Spleen (tissue), 7 donors: ENCODE measurements around the gene ZNF709.

Source experiments
- POLR2A ChIP-seq, 3 donors: fragments of 450-650 bp; IDR thresholded peaks; one replicate each; pipeline ENCODE4 v1.5.1; 2017; ENCODE audit warnings: antibody characterized with exemption in 3 of 3, mild to moderate bottlenecking in 1 of 3
- POLR2AphosphoS5 ChIP-seq, 3 donors: sonication (generic); formaldehyde crosslinking; IDR thresholded peaks; one replicate each; pipeline ENCODE4 v1.5.1; 2017; ENCODE audit warnings: antibody characterized with exemption in 3 of 3
- TF ChIP-seq, protein P1 (sequence below), 11 experiments: fragments of 200-600 bp in 7 of 11; fragments of 450-650 bp in 4 of 11; sonication (generic) in 4 of 11; IDR thresholded peaks in 8 of 11; conservative IDR thresholded peaks in 3 of 11; 1 replicate in 7 of 11; 2 replicates in 4 of 11; pipeline versions ENCODE4 v1.4.0 to v1.8.0; 2016 to 2021; ENCODE audit warnings: antibody characterized with exemption in 11 of 11, inconsistent platforms in 4 of 11, mild to moderate bottlenecking in 1 of 11
- donor health status: DM: no; HTN: no; CAD: no; lungs with moderate emphysema.
- donor health status: DM: no; HTN: no; CAD: no.
- donor health status: DM: no; HTN: no; CAD: no.

DNA sequence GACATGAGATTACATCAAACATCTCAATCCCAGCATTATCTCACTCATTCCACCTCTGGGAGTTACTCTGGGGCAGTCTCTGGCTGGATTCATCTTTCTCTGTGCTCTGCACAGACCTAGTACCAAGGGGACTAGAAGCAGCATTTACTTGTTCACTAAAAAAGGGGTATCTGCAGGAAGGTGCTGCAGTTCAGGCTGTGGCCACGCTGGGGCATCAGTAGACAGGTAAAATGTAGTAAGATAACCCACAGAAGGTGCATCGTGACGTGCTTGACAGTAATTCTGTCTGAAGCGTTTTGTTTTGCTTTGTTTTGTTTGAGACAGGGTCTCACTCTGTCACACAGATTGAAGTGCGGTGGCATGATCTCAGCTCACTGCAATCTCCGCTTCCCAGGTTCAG, 37.4 kb upstream of the ZNF709 start:
- TF ChIP-seq, protein P1, sequence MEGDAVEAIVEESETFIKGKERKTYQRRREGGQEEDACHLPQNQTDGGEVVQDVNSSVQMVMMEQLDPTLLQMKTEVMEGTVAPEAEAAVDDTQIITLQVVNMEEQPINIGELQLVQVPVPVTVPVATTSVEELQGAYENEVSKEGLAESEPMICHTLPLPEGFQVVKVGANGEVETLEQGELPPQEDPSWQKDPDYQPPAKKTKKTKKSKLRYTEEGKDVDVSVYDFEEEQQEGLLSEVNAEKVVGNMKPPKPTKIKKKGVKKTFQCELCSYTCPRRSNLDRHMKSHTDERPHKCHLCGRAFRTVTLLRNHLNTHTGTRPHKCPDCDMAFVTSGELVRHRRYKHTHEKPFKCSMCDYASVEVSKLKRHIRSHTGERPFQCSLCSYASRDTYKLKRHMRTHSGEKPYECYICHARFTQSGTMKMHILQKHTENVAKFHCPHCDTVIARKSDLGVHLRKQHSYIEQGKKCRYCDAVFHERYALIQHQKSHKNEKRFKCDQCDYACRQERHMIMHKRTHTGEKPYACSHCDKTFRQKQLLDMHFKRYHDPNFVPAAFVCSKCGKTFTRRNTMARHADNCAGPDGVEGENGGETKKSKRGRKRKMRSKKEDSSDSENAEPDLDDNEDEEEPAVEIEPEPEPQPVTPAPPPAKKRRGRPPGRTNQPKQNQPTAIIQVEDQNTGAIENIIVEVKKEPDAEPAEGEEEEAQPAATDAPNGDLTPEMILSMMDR (IDR thresholded peaks at IDR 0.05 in 8 of 11, conservative IDR thresholded peaks at IDR 0.05 in 3 of 11): peak in 1 of 11 experiments; percentile 7
- TF ChIP-seq POLR2AphosphoS5 (IDR thresholded peaks at IDR 0.05) (no peak), POLR2A (IDR thresholded peaks at IDR 0.05) (no peak)
